A549 (cell line): Measurements from ENCODE around the gene IGFALS. TPM values are rescaled to one million over a fixed set of nuclear protein-coding genes. Genes with fewer than 3 reads are reported as not detected.

Source experiments
- ATAC-seq, 2 experiments: fragments of 200-7000 bp in 1 of 2; fragments of >200 bp in 1 of 2; cut with Nextera tagmentation in 1 of 2; cut with Tn5 transposase in 1 of 2; 3 replicates each; pipeline versions ENCODE4 v1.8.0 to v1.9.1; 2018 to 2020; ENCODE audit warnings: mild to moderate bottlenecking in 1 of 2, moderate library complexity in 1 of 2
- CTCF ChIA-PET: fragments of 300-600 bp; sonication (Branson Sonifier 250); formaldehyde crosslinking; extraction: SDS; loops from one replicate; lab custom pipeline; 2021; ENCODE audit warnings: antibody characterized with exemption, inconsistent platforms; lab: Yijun Ruan, JAX
- POLR2A ChIA-PET: fragments of 350-600 bp; formaldehyde crosslinking; extraction: SDS; loops from one replicate; lab custom pipeline; 2021; ENCODE audit warnings: antibody characterized with exemption, inconsistent platforms; lab: Yijun Ruan, JAX
- DNase-seq, 2 experiments: peaks; one replicate each; pipeline versions ENCODE4 v3.0.0 to v3.0.0-alpha.2; 2011 to 2016; ENCODE audit warnings: low read depth in 1 of 2, low spot score in 1 of 2
- FAIRE-seq: peaks from 2 replicates; lab custom pipeline; 2011; peaks lifted over from hg19 to GRCh38; lab: Jason Lieb, UNC
- H3K27ac ChIP-seq, 2 experiments: fragments of >200 bp; sonication (Bioruptor Twin); formaldehyde crosslinking; 3 replicates each; pipeline ENCODE4 v1.5.1; 2016 to 2017
- H3K4me1 ChIP-seq: fragments of >200 bp; sonication (Bioruptor Twin); formaldehyde crosslinking; 3 replicates; pipeline ENCODE4 v1.6.1; 2016
- H3K4me2 ChIP-seq: fragments of >200 bp; sonication (Bioruptor Twin); formaldehyde crosslinking; 3 replicates; pipeline ENCODE4 v1.6.1; 2016
- H3K4me3 ChIP-seq: fragments of >200 bp; sonication (Bioruptor Twin); formaldehyde crosslinking; 3 replicates; pipeline ENCODE4 v1.5.1; 2016
- H3K9me3 ChIP-seq: fragments of >200 bp; sonication (Bioruptor Twin); formaldehyde crosslinking; 3 replicates; pipeline ENCODE4 v1.6.1; 2016
- ATOH8 ChIP-seq: fragments of 250-450 bp; sonication (Bioruptor Pico); IDR thresholded peaks from 2 replicates; pipeline ENCODE4 v1.5.0; 2020; ENCODE audit warnings: low read depth, mild to moderate bottlenecking, moderate library complexity
- BHLHE40 ChIP-seq: IDR thresholded peaks from 2 replicates; pipeline ENCODE4 v1.6.1; 2012; ENCODE audit warnings: low read depth, low read length, inconsistent platforms
- CBX2 ChIP-seq: fragments of 200-600 bp; sonication (generic); IDR thresholded peaks from 2 replicates; pipeline ENCODE4 v1.6.1; 2016; ENCODE audit warnings: low read depth, mild to moderate bottlenecking, borderline replicate concordance
- CHD4 ChIP-seq: fragments of 200-600 bp; sonication (generic); IDR thresholded peaks from 2 replicates; pipeline ENCODE4 v1.6.1; 2016; ENCODE audit warnings: antibody characterized with exemption, mild to moderate bottlenecking, borderline replicate concordance
- EHF ChIP-seq: fragments of 250-450 bp; sonication (Bioruptor Pico); IDR thresholded peaks from 2 replicates; pipeline ENCODE4 v1.5.0; 2020; ENCODE audit warnings: mild to moderate bottlenecking
- ELK1 ChIP-seq: fragments of 150-350 bp; IDR thresholded peaks from 2 replicates; pipeline ENCODE4 v1.6.1; 2014; ENCODE audit warnings: low read depth, mild to moderate bottlenecking, low read length
- EP300 ChIP-seq, 2 experiments: fragments of >200 bp; sonication (Bioruptor Twin); formaldehyde crosslinking; IDR thresholded peaks; 2 replicates in 1 of 2; 3 replicates in 1 of 2; pipeline ENCODE4 v1.6.1; 2016 to 2017
- HDAC2 ChIP-seq: fragments of 200-600 bp; sonication (generic); IDR thresholded peaks from 2 replicates; pipeline ENCODE4 v1.6.1; 2016
- HMGXB4 ChIP-seq: fragments of 250-450 bp; sonication (Bioruptor Pico); IDR thresholded peaks from 2 replicates; pipeline ENCODE4 v1.5.0; 2021; ENCODE audit warnings: mild to moderate bottlenecking, moderate library complexity, borderline replicate concordance
- HOXB13 ChIP-seq: fragments of 250-450 bp; sonication (Bioruptor Pico); IDR thresholded peaks from 2 replicates; pipeline ENCODE4 v1.5.0; 2020; ENCODE audit warnings: low read depth, mild to moderate bottlenecking, moderate library complexity
- JUN ChIP-seq, 2 experiments: fragments of >200 bp; sonication (Bioruptor Twin); formaldehyde crosslinking; IDR thresholded peaks; 2 replicates in 1 of 2; 3 replicates in 1 of 2; pipeline ENCODE4 v1.6.1; 2016 to 2017
- KDM5A ChIP-seq: fragments of 200-600 bp; sonication (generic); IDR thresholded peaks from 2 replicates; pipeline ENCODE4 v1.6.1; 2016; ENCODE audit warnings: antibody characterized with exemption, mild to moderate bottlenecking
- MAFK ChIP-seq: fragments of 450-650 bp; IDR thresholded peaks from 2 replicates; pipeline ENCODE4 v1.6.1; 2014; ENCODE audit not compliant: partially characterized antibody
- MAX ChIP-seq: IDR thresholded peaks from 2 replicates; pipeline ENCODE4 v1.6.1; 2012
- MAZ ChIP-seq: fragments of 150-350 bp; IDR thresholded peaks from 2 replicates; pipeline ENCODE4 v1.6.1; 2014; ENCODE audit warnings: antibody characterized with exemption, low read depth, low read length, borderline replicate concordance
- NFE2L2 ChIP-seq: fragments of 150-350 bp; conservative IDR thresholded peaks from 2 replicates; pipeline ENCODE4 v1.6.1; 2014; ENCODE audit warnings: low read length
- RCOR1 ChIP-seq: fragments of 150-350 bp; IDR thresholded peaks from 2 replicates; pipeline ENCODE4 v1.6.1; 2014; ENCODE audit warnings: antibody characterized with exemption, low read length, low read depth
- SMC3 ChIP-seq: fragments of >200 bp; sonication (Bioruptor Twin); formaldehyde crosslinking; IDR thresholded peaks from 3 replicates; pipeline ENCODE4 v1.6.1; 2018; ENCODE audit warnings: inconsistent platforms
- SREBF2 ChIP-seq: fragments of 450-650 bp; IDR thresholded peaks from 2 replicates; pipeline ENCODE4 v1.6.1; 2014; ENCODE audit warnings: mild to moderate bottlenecking, moderate library complexity
- ZFP36 ChIP-seq: fragments of 450-650 bp; IDR thresholded peaks from 2 replicates; pipeline ENCODE4 v1.6.1; 2014; ENCODE audit warnings: borderline replicate concordance; ENCODE audit not compliant: partially characterized antibody
- WGBS: methylation state at CpG from one replicate; pipeline ENCODE4 v1.1.6; 2017; ENCODE audit errors: missing lambda C conversion rate; 5-methylcytosine and 5-hydroxymethylcytosine counted together
- polyA plus RNA-seq, 4 experiments: library from polyadenylated mRNA; depleted of rRNA in 3 of 4; stranded (reverse); fragments of >200 nt; fragmentation: RNase III in 1 of 4; extraction: RNeasy Plus Mini Kit Qiagen cat#74134 plus additional on column Dnase treatment in 1 of 4; gene quantifications; 2 replicates in 3 of 4; 3 replicates in 1 of 4; pipeline ENCODE4 v1.2.3, GENCODE V29; 2011 to 2017

Gene IGFALS
- polyA plus RNA-seq, 2 of the 4 experiments (the other 2 are of a cell fraction): 0.08 TPM; not detected in 1

GRCh38 chr16:1790611-1791255 lies 2.8 kb downstream of the IGFALS start:
- DNase-seq: no peak
- TF ChIP-seq HOXB13 (CRISPR knock-in tag) (no peak), SREBF2 (no peak), ZFP36 (no peak), ATOH8 (CRISPR knock-in tag) (no peak), KDM5A (no peak), CHD4 (no peak), MAFK (no peak), JUN (IDR thresholded peaks at IDR 0.05) (no peak), RCOR1 (no peak), SMC3 (no peak), ELK1 (no peak), HMGXB4 (CRISPR knock-in tag) (no peak), BHLHE40 (no peak), CBX2 (no peak), MAZ (no peak)
- no peak for ATAC-seq
- Histone ChIP-seq H3K27ac (no peak overlapping the region), H3K9me3 (no peaks in the 10 kb centered on the region), H3K4me3 (no peak overlapping the region), H3K4me1 (peaks cover 5% of the 10 kb centered on the region; the same call in 1 of the 3 replicates), H3K4me2 (no peak overlapping the region)
- ChIA-PET POLR2A (interaction anchor here (1.9 kb wide), 1 partner anchor 8 kb away, joined by 11 read pairs; the partner anchor contains the start of genes NUBP2 and SPSB3), CTCF (interaction anchor here (0.8 kb wide), 1 partner anchor 11 kb away, joined by 3 read pairs; no protein-coding TSS in a partner anchor)
- 95% methylated on average over 23 of the region's 44 CpGs for WGBS
- no peak for FAIRE-seq

GRCh38 chr16:1790261-1790610 lies 3.3 kb downstream of the IGFALS start:
- H3K9me3 ChIP-seq: no peaks in the 10 kb centered on the region
- no peak overlapping the region for H3K4me2 ChIP-seq
- H3K27ac ChIP-seq: no peak overlapping the region
- H3K4me3 ChIP-seq: no peak overlapping the region
- ChIA-PET CTCF (interaction anchor here (0.8 to 1.4 kb wide), 2 partner anchors 11 to 13 kb away, joined by 3 read pairs; no protein-coding TSS in a partner anchor), POLR2A (no interaction called here)
- TF ChIP-seq MAX (no peak), EHF (no peak), HDAC2 (no peak)
- peaks cover 5% of the 10 kb centered on the region; the same call in 1 of the 3 replicates for H3K4me1 ChIP-seq
- WGBS: 94% methylated on average over 13 of the region's 15 CpGs
- DNase-seq (no peak), FAIRE-seq (no peak), ATAC-seq (no peak)

GRCh38 chr16:1789643-1790045 lies 3.9 kb downstream of the IGFALS start:
- no peak overlapping the region for H3K4me3 ChIP-seq
- H3K4me2 ChIP-seq: no peak overlapping the region
- POLR2A ChIA-PET: no interaction called here
- CTCF ChIA-PET: interaction anchor here (1.4 kb wide), 1 partner anchor 12 kb away, joined by 3 read pairs; no protein-coding TSS in a partner anchor
- no peak for TF ChIP-seq EHF
- TF ChIP-seq EP300 (IDR thresholded peaks at IDR 0.05): no peak
- no peak for TF ChIP-seq JUN (IDR thresholded peaks at IDR 0.05)
- TF ChIP-seq NFE2L2: no peak
- no peak overlapping the region for H3K27ac ChIP-seq
- ATAC-seq (no peak), FAIRE-seq (no peak), DNase-seq (no peak)
- H3K9me3 ChIP-seq: no peaks in the 10 kb centered on the region
- H3K4me1 ChIP-seq: peaks cover 5% of the 10 kb centered on the region; the same call in 1 of the 3 replicates
- WGBS: 98% methylated on average over 7 of the region's 25 CpGs
